GM19023 (cell line): Measurements from ENCODE around the gene SFMBT2.

Source experiments
- ATAC-seq: cut with Tn5 transposase; IDR thresholded peaks from one replicate; pipeline ENCODE4 v1.9.1; 2021; ENCODE audit warnings: mild to moderate bottlenecking, moderate library complexity; ENCODE audit not compliant: unreplicated experiment

SFMBT2 gene

GRCh38 chr10:7370511-7370910 is 40.3 kb downstream of the SFMBT2 start:
- ATAC-seq: no peak

DNA sequence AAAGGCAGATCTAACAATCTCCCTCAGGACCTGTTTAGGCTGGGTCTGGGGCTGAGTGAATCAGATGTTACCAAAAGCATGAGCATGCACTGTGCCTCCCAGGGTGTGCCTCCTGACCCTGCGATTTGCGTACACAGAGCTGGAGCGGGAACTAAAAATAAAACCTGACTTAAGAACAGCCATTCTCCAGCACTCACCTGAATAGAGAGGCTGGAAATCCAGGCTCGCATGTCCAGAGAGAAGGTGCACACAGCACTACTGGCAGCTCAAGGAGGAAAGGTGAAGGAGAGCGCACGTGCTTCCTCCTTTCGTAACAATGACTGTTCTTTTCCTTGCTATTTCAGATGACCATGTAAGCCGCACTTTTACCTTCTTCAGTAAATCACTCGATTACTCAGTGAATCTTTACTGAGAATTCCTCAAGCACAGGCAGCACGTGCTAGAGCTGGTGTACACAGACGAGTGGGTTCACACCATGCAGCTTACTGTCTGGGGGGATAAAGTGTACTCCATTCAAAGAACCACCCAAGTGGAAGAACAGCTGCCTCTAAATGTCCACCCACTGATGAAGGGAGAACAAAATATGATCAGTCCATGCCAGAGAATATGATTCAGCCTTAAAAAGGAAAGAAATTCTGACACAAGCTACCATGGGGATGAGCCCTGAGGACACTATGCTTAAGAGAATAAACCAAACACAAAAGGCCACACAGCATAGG is 45.6 kb downstream of the SFMBT2 start:
- ATAC-seq: no peak

GRCh38 chr10:7364474-7364873 is 46.4 kb downstream of the SFMBT2 start:
- no peak for ATAC-seq

GRCh38 chr10:7363700-7364099 is 47.1 kb downstream of the SFMBT2 start:
- no peak for ATAC-seq

- ATAC-seq: no peak
Measured at GRCh38 chr10:7362471-7362870, 48.4 kb downstream of the SFMBT2 start.

DNA sequence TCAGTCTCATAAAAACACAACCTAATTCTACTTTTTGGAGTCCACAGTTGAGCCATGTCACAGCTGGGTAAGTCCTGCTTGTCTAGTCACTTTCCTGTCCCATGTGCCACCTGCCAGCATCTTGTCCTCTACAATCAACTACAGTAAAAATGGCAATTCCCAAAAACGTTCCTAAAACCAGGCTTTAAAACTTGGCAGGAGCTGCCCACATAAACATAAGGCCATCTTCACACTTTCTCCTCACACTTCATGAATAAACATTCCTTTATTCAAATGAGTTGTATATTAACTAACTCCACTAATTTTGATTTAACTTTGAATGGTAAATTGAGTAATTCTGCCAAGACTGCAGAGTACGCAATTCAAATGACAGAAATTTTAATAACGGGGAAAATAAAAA is 49.5 kb downstream of the SFMBT2 start:
- ATAC-seq: no peak

DNA sequence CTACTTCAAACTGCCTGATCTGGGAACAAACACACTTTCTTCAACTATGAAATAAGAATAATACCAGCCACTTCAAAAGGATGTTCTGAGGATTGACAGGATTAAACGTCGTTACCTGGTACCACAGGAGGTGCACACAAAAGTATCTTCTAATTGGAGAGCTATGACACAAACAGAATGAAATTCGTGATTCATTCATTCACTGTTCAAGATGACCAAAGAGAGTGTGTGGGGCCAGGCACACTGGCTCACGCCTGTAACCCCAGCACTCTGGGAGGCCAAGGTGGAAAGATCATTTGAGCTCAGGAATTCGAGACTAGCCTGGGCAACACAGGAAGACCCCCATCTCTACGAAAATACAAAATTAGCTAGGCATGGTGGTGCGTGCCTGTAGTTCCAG is 50.9 kb downstream of the SFMBT2 start:
- ATAC-seq: no peak

DNA sequence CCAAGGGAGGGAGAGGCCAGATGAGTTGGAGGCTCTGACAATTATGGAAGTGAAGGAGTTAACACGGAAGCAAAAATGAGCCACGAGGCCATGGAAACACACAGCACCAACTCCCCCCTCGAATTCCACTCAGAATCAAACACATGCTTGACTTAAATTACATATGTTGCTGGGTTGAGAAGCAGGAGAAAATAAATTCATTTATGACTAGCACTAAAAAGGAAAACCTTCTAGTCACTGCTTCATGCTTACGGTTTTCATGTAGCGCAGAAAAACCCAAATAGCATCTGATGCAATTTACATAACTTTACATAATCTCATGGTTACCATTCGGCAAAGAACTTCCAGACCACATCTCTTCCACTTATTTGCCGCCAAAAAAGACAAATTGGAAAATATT is 51.5 kb downstream of the SFMBT2 start:
- no peak for ATAC-seq

- no peak for ATAC-seq
Measured at GRCh38 chr10:7357193-7357592, 53.6 kb downstream of the SFMBT2 start.

DNA sequence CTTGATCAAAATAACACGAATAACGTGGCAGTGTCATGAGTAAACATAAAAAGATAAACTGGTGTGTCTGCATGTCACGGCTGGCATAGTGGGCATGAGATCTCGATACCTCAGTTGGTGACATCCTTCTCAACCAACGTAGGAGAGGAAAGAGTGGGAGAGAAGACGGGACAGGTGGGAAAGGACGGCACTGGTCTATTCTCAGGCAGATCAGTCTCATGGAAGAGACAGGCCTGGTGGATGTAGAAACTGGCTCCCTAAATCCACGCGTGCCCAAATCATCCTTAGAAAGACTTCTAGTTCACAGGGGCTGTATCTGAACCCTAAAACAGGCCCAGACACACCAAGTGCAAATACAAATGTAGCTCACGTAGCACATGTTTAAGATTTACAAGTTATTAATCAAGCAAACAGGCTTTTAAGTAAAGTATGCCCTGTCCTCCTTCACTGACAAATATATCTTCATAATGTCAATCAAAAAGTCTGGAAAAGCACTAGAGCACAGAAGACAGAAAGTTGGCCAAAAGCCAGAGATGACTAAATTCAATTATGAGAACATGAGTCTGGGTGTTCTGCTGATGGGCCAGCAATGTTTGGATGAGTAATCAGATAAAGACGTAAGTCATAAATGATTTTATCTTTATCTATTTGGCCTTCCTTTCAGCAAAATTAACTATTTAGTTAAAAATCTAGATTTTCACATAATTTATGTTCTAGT is 56.3 kb downstream of the SFMBT2 start:
- no peak for ATAC-seq

- ATAC-seq: no peak
Measured at GRCh38 chr10:7351894-7352293, 58.9 kb downstream of the SFMBT2 start.

DNA sequence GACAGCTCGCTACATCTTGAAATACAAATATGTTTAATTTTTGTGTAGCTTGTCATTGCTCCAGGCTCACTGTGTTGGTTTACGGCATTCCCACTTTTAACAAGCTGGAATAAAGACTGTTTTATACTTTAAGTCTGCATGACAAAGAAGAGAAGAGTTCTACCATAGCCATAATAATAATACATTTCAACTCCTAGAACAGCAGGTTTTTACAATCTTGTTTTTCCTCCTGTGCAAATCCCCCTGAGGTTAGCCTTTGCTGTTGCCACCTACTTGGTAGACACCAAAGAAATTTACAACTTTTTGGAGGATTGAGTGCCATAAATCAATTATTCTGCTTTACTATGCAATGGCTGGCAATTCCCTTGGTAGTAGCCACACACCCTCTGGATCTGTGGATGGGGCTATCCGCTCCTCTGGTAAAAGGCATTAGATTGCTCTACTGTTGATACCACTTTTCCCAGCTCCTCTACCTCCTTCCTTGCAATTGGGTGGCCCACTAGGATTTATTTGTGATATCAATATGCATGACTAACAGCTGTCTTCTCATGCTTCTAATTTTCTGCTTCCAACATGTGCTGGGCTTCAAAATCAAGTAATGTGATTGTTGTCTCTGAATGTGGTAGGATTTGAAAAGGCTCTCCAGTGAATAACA is 60.2 kb downstream of the SFMBT2 start:
- no peak for ATAC-seq

DNA sequence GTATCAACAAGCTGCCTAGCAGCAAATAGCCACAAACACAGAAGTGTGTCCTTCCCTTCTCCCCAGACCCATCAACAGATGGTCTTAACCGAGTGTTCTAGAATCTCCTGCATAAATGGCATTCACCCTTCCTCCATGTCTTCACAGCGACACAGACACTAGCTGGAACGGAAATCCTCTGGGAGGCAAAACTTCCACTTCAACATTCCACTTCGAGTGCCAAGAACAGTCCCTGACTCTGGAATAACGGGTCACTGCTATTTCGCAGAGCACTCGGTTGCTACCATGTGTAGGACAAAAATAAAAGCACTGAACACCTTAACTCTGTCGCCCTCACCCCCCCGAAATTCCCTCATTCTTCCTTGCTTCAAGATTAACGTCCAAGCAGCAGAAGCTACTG is 65.1 kb downstream of the SFMBT2 start:
- no peak for ATAC-seq

- no peak for ATAC-seq
Measured at GRCh38 chr10:7343040-7343439, 67.8 kb downstream of the SFMBT2 start.

- no peak for ATAC-seq
Measured at GRCh38 chr10:7340179-7340874, 70.5 kb downstream of the SFMBT2 start.

DNA sequence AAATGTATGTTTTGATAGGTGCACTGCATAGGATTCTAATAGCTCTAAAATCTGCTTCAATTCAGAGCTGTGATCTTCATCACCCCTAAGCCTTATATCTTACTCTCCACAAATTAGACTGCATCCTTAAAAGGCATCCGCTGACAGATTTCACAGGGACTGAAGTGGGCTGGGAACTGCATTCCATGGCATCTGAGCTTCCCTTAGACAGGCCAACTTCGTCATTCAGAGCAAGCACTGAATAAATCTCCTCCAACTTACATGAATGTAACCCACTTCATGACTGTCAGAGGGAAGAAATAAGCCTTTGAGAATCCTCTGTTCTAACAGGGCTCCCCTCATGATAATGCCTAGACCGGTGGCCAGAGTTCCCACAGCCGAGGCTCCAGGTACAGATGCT is 71.3 kb downstream of the SFMBT2 start:
- no peak for ATAC-seq

DNA sequence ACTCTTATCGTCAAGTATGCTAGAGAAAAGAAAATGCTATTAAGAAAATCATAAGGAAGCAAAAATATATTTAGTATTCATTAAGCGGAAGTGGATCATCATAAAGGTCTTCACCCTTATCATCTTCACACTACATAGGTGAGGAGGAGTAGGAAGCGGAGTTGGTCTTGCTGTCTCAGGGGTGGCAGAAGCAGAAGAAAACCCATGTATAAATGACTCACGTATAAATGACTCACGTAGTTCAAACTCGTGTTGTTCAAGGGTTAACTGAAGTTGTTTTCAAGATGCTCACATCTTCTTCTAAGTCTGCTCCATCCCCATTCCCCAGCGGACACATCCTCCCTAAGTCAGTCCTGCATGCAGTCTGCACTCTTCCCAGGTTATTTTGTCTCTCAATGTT is 72.4 kb downstream of the SFMBT2 start:
- no peak for ATAC-seq

- peak; percentile 77 for ATAC-seq
Measured at GRCh38 chr10:7337431-7338171, 73.2 kb downstream of the SFMBT2 start.

DNA sequence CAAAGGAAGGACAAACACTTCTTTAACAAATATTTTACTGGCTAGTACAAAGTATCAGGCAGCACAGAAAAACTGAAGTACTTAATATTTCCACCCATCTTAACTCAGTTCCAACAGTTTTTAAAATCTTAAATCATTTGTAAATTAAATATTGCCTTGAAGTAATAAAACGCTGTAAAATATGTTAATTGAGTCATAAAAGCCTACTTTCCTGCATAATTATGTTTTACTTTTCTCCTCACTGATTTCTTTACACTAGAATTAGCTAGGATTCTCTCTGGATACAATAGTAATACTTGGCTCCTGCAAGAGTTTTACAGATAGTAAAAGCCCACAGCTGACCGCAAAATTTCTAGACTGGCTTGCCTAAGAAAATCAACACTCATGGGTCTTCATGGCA is 74.9 kb downstream of the SFMBT2 start:
- ATAC-seq: no peak

- no peak for ATAC-seq
Measured at GRCh38 chr10:7334642-7334964, 76.2 kb downstream of the SFMBT2 start.
